Caco-2 (cell line): Measurements from ENCODE around the gene SERTAD2. TPM values are rescaled to one million over a fixed set of nuclear protein-coding genes. Genes with fewer than 3 reads are reported as not detected.
A peak's percentile ranks its signal among the peaks of the same experiment; 100 is the strongest.

Experiments used
- BruUV-seq: library from RNA; stranded (reverse); fragments of 400-500 nt; replicated peaks from 2 replicates; lab custom pipeline; 2021; lab: Mats Ljungman, UMichigan
- CTCF ChIA-PET: fragments of 300-600 bp; sonication (Branson Sonifier 250); formaldehyde crosslinking; loops from one replicate; lab custom pipeline; 2022; ENCODE audit warnings: antibody characterized with exemption; lab: Charles Lee
- POLR2A ChIA-PET: fragments of 300-600 bp; sonication (Branson Sonifier 250); formaldehyde crosslinking; loops from one replicate; lab custom pipeline; 2022; ENCODE audit warnings: antibody characterized with exemption; lab: Charles Lee
- DNase-seq, 2 experiments: peaks; one replicate each; pipeline versions ENCODE4 v3.0.0 to v3.0.0-alpha.2; 2020 to 2022
- H3K27me3 ChIP-seq: replicated peaks from 2 replicates; pipeline ENCODE4 v1.6.0; 2011; ENCODE audit warnings: low read length; ENCODE audit not compliant: control insufficient read depth, insufficient read depth
- H3K36me3 ChIP-seq: 2 replicates; pipeline ENCODE4 v1.5.1; 2011; ENCODE audit warnings: low read length; ENCODE audit not compliant: control insufficient read depth, insufficient read depth
- H3K4me1 ChIP-seq: fragments of 250-450 bp; sonication (Bioruptor Pico); 2 replicates; pipeline ENCODE4 v1.5.1; 2020; ENCODE audit warnings: mild to moderate bottlenecking
- H3K4me3 ChIP-seq: 2 replicates; pipeline ENCODE4 v1.5.1; 2011; ENCODE audit warnings: low read depth, mild to moderate bottlenecking, control low read depth, low read length
- H3K9me3 ChIP-seq: fragments of 250-450 bp; sonication (Bioruptor Pico); 2 replicates; pipeline ENCODE4 v1.5.1; 2020; ENCODE audit warnings: mild to moderate bottlenecking, moderate library complexity
- H3K27ac Mint-ChIP-seq: one replicate; pipeline ENCODE4 v1.8.0; 2022; ENCODE audit warnings: mixed read lengths; ENCODE audit not compliant: unreplicated experiment
- H3K27me3 Mint-ChIP-seq: one replicate; pipeline ENCODE4 v1.8.0; 2022; ENCODE audit warnings: mixed read lengths; ENCODE audit not compliant: insufficient read depth, unreplicated experiment
- H3K36me3 Mint-ChIP-seq: one replicate; pipeline ENCODE4 v1.8.0; 2022; ENCODE audit warnings: mild to moderate bottlenecking, mixed read lengths; ENCODE audit not compliant: insufficient read depth, unreplicated experiment
- H3K4me1 Mint-ChIP-seq: one replicate; pipeline ENCODE4 v1.8.0; 2022; ENCODE audit warnings: low read depth, mixed read lengths; ENCODE audit not compliant: unreplicated experiment
- H3K4me3 Mint-ChIP-seq: one replicate; pipeline ENCODE4 v1.8.0; 2022; ENCODE audit warnings: mild to moderate bottlenecking, moderate library complexity, mixed read lengths; ENCODE audit not compliant: unreplicated experiment
- H3K9me3 Mint-ChIP-seq: one replicate; pipeline ENCODE4 v1.8.0; 2022; ENCODE audit warnings: mixed read lengths; ENCODE audit not compliant: unreplicated experiment
- intact Hi-C: fragments of 100-400 bp; cut with micrococcal nuclease; formaldehyde crosslinking; loops from one replicate; pipeline ENCODE4 v1.10.0; 2022; ENCODE audit not compliant: unreplicated experiment
- total RNA-seq: library from RNA; stranded (reverse); gene quantifications from 2 replicates; pipeline ENCODE4 v1.2.3, GENCODE V29; 2022
- TF ChIP-seq, protein P1 (sequence below), 2 experiments: fragments of 200-600 bp in 1 of 2; IDR thresholded peaks; 1 replicate in 1 of 2; 2 replicates in 1 of 2; pipeline versions ENCODE4 v1.5.1 to v1.8.0; 2011 to 2022; ENCODE audit warnings: antibody characterized with exemption in 1 of 2, control low read depth in 1 of 2, inconsistent platforms in 1 of 2, low read depth in 1 of 2, low read length in 1 of 2, mild to moderate bottlenecking in 1 of 2, moderate library complexity in 1 of 2; ENCODE audit not compliant: insufficient read depth in 1 of 2, severe bottlenecking in 1 of 2, unreplicated experiment in 1 of 2

The SERTAD2 gene
- total RNA-seq, 1 experiment from 2014 or later = 25.8 TPM

- Mint-ChIP-seq H3K4me1 (peaks cover 7% of the 10 kb centered on the region), H3K27me3 (no peaks in the 10 kb centered on the region), H3K4me3 (no peak overlapping the region), H3K9me3 (no peaks in the 10 kb centered on the region), H3K27ac (no peak overlapping the region), H3K36me3 (peaks cover 23% of the 10 kb centered on the region)
- Histone ChIP-seq H3K27me3 (no peaks in the 10 kb centered on the region), H3K4me1 (no peaks in the 10 kb centered on the region), H3K36me3 (peaks cover 1% of the 10 kb centered on the region; the same call in 1 of the 2 replicates), H3K4me3 (no peak overlapping the region), H3K9me3 (no peaks in the 10 kb centered on the region)
- BruUV-seq = no TSS peak
- intact Hi-C loops = no loop called here
- ChIA-PET POLR2A (no interaction called here), CTCF (interaction anchor here (1.3 to 2.1 kb wide), 2 partner anchors 17 to 19 kb away, joined by 5 to 11 read pairs; no protein-coding TSS in a partner anchor)
- TF ChIP-seq, protein P1, sequence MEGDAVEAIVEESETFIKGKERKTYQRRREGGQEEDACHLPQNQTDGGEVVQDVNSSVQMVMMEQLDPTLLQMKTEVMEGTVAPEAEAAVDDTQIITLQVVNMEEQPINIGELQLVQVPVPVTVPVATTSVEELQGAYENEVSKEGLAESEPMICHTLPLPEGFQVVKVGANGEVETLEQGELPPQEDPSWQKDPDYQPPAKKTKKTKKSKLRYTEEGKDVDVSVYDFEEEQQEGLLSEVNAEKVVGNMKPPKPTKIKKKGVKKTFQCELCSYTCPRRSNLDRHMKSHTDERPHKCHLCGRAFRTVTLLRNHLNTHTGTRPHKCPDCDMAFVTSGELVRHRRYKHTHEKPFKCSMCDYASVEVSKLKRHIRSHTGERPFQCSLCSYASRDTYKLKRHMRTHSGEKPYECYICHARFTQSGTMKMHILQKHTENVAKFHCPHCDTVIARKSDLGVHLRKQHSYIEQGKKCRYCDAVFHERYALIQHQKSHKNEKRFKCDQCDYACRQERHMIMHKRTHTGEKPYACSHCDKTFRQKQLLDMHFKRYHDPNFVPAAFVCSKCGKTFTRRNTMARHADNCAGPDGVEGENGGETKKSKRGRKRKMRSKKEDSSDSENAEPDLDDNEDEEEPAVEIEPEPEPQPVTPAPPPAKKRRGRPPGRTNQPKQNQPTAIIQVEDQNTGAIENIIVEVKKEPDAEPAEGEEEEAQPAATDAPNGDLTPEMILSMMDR (IDR thresholded peaks at IDR 0.05; ENCODE audit: insufficient read depth in 1 of 2, low read depth in 1 of 2, low read length in 1 of 2, severe bottlenecking in 1 of 2, unreplicated experiment in 1 of 2) = no peak
- no peak for DNase-seq
Observed at GRCh38 chr2:64626146-64626809, 27.4 kb downstream of the SERTAD2 start.

- ChIA-PET CTCF (interaction anchor here (0.7 to 2.1 kb wide), 8 partner anchors 9 to 192 kb away, joined by 3 to 11 read pairs (median 4); partner anchors contain the start of gene AFTPH), POLR2A (no interaction called here)
- H3K4me1 ChIP-seq = no peaks in the 10 kb centered on the region
- TF ChIP-seq, protein P1 (IDR thresholded peaks at IDR 0.05; ENCODE audit: insufficient read depth in 1 of 2, low read depth in 1 of 2, low read length in 1 of 2, severe bottlenecking in 1 of 2, unreplicated experiment in 1 of 2) = peak; percentile 41 to 63
- H3K36me3 ChIP-seq = no peaks in the 10 kb centered on the region
- no peaks in the 10 kb centered on the region; the same call in 1 of the 2 replicates for H3K27me3 ChIP-seq
- intact Hi-C loops = loop anchor here (1.0 kb wide), 1 partner anchor 38 kb away; no protein-coding TSS in a partner anchor
- Mint-ChIP-seq H3K9me3 (no peaks in the 10 kb centered on the region), H3K27ac (no peak overlapping the region), H3K27me3 (no peaks in the 10 kb centered on the region), H3K4me3 (no peak overlapping the region), H3K36me3 (peaks cover 17% of the 10 kb centered on the region), H3K4me1 (peaks cover 7% of the 10 kb centered on the region)
- peak in 1 of 2 experiments; percentile 57 for DNase-seq
- no peaks in the 10 kb centered on the region for H3K9me3 ChIP-seq
- H3K4me3 ChIP-seq = no peak overlapping the region
- no TSS peak for BruUV-seq
Observed at GRCh38 chr2:64625299-64626145, 28.2 kb downstream of the SERTAD2 start.

GRCh38 chr2:64624862-64625261 is 28.9 kb downstream of the SERTAD2 start:
- Histone ChIP-seq H3K4me1 (no peaks in the 10 kb centered on the region), H3K36me3 (no peaks in the 10 kb centered on the region), H3K27me3 (no peaks in the 10 kb centered on the region; the same call in 1 of the 2 replicates), H3K9me3 (no peaks in the 10 kb centered on the region), H3K4me3 (no peak overlapping the region)
- no peak overlapping the region for H3K4me3 Mint-ChIP-seq
- intact Hi-C loops = loop anchor here (1.0 kb wide), 1 partner anchor 38 kb away; no protein-coding TSS in a partner anchor
- H3K4me1 Mint-ChIP-seq = peaks cover 7% of the 10 kb centered on the region
- TF ChIP-seq, protein P1 (IDR thresholded peaks at IDR 0.05; ENCODE audit: insufficient read depth in 1 of 2, low read depth in 1 of 2, low read length in 1 of 2, severe bottlenecking in 1 of 2, unreplicated experiment in 1 of 2) = no peak
- H3K9me3 Mint-ChIP-seq = no peaks in the 10 kb centered on the region
- DNase-seq = no peak
- no peak overlapping the region for H3K27ac Mint-ChIP-seq
- no TSS peak for BruUV-seq
- POLR2A ChIA-PET = no interaction called here
- H3K27me3 Mint-ChIP-seq = no peaks in the 10 kb centered on the region
- H3K36me3 Mint-ChIP-seq = peaks cover 12% of the 10 kb centered on the region
- CTCF ChIA-PET = interaction anchor here (1.0 to 2.1 kb wide), 7 partner anchors 8 to 193 kb away, joined by 3 to 11 read pairs (median 5); partner anchors contain the start of gene AFTPH
